Measurements from ENCODE around the gene GNAO1.

The GNAO1 gene

GRCh38 chr16:56327929-56328258 lies 136.6 kb downstream of the GNAO1 start:
- in situ Hi-C loops (cut with HindIII; ENCODE audit: low sequenced_read_pairs), result loop anchor here (5.0 kb wide), 1 partner anchor 56 kb away; no protein-coding TSS in a partner anchor

- in situ Hi-C loops (cut with HindIII; ENCODE audit: low sequenced_read_pairs), result loop anchor here (5.0 kb wide), 1 partner anchor 56 kb away; no protein-coding TSS in a partner anchor
These were observed 137.2 kb downstream of the GNAO1 start for GRCh38 chr16:56328276-56329022.

DNA sequence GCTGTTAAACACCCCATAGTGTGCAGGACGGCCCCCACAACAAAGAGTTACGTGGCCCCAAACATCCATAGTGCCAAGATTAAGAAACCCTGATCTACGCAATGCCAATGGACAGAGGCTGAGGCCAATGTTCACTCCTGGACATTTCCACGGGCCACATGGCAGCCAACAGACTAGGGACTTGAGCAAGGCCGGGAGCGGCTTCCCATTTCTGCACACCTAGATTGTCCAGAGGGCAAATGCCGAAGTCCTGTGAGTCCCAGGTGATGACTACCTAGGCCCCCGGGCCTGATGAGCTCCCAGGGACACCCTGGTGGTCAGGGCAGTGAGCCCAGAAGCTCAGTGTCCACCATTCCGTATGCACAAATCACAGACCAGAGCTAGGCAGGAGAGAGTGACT lies 138.6 kb downstream of the GNAO1 start:
- in situ Hi-C loops (cut with HindIII; ENCODE audit: low sequenced_read_pairs), result loop anchor here (5.0 kb wide), 1 partner anchor 58 kb away; no protein-coding TSS in a partner anchor

GRCh38 chr16:56330476-56330875 lies 139.2 kb downstream of the GNAO1 start:
- in situ Hi-C loops (cut with HindIII; ENCODE audit: low sequenced_read_pairs), result no loop called here

GRCh38 chr16:56331399-56331798 lies 140.1 kb downstream of the GNAO1 start:
- in situ Hi-C loops (cut with HindIII; ENCODE audit: low sequenced_read_pairs), result no loop called here

DNA sequence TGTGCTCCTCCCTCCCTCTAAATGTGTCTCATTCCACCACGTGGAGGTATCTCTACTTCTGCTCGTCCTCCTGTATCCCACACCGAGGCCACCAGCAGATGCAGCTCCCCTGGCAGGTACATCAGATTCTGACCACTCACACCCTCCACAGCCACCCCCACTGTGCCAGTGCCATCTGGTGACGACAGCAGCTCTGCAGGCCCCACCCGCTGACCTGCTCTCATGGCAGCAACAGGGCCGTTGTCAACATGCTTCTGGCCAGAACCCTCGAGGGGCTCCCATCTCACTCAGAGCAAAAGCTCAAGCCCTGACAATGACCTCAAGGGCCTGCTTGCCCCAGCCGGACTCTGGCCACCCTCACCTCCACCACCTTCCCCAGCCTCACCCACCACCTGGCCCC lies 140.6 kb downstream of the GNAO1 start:
- in situ Hi-C loops (cut with HindIII; ENCODE audit: low sequenced_read_pairs), result no loop called here

DNA sequence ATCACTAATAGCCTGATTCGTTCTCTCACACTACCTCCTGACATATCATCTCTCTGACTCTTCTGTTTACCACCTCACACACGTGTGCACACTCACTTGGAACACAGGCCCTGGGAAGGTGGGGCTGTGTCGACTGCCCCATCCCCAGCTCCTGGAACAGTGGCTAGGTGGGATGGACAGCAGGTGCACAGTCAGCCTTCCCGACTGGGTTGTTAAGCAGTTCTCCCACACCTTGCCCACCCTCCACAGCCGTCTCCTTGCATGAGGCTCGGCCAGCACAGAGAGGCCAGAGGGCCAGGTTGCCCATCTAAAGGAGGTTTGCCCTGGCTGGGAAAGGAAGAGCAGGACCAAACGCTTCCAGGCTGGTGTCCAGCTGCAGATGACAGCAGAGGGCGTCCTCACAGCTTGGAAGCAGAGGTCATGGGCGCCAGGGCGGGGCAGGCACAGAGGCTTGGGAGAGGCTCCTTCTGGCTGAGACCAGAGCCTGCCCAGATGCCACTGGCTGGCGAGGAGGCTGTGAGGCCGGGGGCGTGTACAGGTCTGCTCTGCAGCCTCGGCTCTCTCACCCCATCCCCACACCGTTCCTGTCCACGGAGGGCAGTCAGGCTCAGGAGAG lies 141.3 kb downstream of the GNAO1 start:
- in situ Hi-C loops (cut with HindIII; ENCODE audit: low sequenced_read_pairs), result no loop called here

DNA sequence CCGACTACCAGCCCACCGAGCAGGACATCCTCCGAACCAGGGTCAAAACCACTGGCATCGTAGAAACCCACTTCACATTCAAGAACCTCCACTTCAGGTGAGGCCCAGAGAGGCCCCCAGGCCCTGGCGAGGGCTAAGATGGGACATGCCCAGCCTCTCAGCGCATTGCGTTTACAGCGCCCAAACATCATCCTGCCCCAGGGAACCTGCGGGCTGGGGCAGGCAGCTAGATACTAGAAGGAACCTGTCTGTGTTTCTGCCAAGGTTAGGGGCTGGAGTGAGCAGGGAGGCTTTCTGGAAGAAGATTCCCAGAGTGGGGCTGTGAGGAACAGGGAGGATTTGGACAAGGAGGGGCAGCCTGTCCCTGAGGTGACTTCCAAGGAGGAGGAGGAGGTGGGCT lies 143.5 kb downstream of the GNAO1 start:
- in situ Hi-C loops (cut with HindIII; ENCODE audit: low sequenced_read_pairs), result no loop called here

GRCh38 chr16:56336071-56336688 lies 144.9 kb downstream of the GNAO1 start:
- in situ Hi-C loops (cut with HindIII; ENCODE audit: low sequenced_read_pairs), result no loop called here

DNA sequence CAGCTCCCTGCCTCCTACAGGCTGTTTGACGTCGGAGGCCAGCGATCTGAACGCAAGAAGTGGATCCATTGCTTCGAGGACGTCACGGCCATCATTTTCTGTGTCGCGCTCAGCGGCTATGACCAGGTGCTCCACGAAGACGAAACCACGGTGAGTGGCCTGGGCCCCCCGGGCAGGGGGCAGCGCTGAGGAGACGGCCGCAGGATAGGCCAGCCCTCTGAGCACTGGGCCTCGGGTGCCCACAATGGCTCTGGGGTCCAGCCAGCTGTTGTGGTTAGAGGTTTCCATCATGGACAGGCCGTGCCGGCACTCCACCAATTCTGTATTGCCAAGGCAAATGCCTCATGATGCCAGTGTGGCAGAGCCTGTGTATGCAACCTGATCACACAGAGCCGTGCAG lies 145.4 kb downstream of the GNAO1 start:
- in situ Hi-C loops (cut with HindIII; ENCODE audit: low sequenced_read_pairs), result no loop called here

GRCh38 chr16:56337131-56337857 lies 146.0 kb downstream of the GNAO1 start:
- in situ Hi-C loops (cut with HindIII; ENCODE audit: low sequenced_read_pairs), result no loop called here

- in situ Hi-C loops (cut with HindIII; ENCODE audit: low sequenced_read_pairs), result no loop called here
These were observed 146.6 kb downstream of the GNAO1 start for GRCh38 chr16:56337858-56338325.

DNA sequence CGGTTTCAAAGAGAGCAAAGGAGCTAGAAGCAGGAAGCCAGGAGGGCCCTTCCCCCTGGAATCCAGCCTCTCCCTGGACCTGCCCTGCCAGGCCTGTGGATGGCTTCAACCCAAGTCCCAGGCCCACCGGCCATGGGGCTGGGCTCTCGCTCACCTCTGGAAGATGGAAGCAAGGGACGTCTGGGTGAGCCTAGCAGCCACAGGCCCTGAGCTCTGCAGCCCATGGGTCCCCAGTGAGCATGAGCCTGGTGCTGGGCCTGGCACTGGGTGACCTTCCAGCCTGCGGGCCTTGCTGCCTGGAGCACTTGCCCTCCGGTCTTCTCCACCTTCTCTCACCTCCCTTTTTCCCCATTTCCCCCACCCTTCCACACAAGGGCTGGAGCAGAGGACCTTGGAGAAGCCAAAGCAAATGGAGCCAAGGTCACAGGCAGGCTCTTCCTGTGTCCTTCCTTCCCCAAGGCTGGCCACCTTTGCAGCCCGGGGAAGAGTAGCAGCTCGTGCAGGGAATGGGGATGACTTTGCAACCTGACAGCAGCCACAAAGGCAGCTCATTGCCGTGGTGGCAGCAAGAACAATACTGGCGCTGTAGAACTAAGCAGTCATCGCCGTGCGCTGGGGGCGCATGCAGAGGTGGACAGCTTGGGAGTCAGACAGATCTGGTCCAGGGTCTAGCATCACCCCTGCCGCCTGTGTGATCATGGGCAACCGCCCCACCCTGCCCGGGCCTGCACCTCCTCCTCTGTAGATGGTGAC lies 147.5 kb downstream of the GNAO1 start:
- in situ Hi-C loops (cut with HindIII; ENCODE audit: low sequenced_read_pairs), result no loop called here

- in situ Hi-C loops (cut with HindIII; ENCODE audit: low sequenced_read_pairs), result loop anchor here (5.0 kb wide), 1 partner anchor 38 kb away; no protein-coding TSS in a partner anchor
These were observed 148.3 kb downstream of the GNAO1 start for GRCh38 chr16:56339431-56340195.

DNA sequence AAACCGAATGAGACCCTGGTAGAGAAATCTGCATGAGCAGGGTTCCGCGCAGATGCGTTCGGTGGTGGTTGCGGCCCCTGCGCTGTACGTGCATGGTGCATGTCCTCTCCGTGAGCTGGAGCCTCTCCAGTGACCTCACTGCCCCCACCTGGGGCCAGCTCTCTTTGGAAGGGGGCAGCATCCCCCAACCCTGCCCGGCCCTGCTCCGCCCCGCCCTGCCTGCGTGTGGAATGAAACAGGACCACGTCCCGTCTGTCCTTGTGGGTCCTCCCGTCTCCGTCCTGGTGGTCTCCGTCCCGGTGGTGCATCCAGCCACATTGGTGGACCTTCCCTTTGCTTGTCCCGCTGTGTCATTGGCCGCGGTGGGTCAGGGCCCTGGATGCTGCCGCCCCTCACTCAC lies 149.1 kb downstream of the GNAO1 start:
- in situ Hi-C loops (cut with HindIII; ENCODE audit: low sequenced_read_pairs), result loop anchor here (5.0 kb wide), 1 partner anchor 37 kb away; no protein-coding TSS in a partner anchor

DNA sequence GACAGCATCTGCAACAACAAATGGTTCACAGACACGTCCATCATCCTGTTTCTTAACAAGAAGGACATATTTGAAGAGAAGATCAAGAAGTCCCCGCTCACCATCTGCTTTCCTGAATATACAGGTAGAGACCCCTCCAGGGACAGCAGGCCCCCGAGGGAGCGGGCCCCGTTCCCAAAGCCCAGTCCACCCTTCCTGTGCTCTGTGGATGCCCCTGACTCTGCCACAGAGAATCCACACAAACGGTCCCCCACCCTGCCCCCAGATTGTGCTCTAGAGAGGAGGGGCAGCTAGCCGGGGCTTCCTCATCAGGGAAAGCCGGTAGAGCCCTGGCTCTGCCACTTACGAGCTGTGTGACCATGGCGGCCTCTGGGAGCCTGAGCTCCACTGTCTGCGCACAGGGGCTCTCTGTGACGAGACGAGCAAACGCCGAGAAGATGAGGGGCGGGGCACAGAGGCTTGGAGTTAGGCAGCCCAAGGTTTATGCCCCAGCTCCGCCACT lies 149.6 kb downstream of the GNAO1 start:
- in situ Hi-C loops (cut with HindIII; ENCODE audit: low sequenced_read_pairs), result loop anchor here (5.0 kb wide), 1 partner anchor 36 kb away; no protein-coding TSS in a partner anchor

DNA sequence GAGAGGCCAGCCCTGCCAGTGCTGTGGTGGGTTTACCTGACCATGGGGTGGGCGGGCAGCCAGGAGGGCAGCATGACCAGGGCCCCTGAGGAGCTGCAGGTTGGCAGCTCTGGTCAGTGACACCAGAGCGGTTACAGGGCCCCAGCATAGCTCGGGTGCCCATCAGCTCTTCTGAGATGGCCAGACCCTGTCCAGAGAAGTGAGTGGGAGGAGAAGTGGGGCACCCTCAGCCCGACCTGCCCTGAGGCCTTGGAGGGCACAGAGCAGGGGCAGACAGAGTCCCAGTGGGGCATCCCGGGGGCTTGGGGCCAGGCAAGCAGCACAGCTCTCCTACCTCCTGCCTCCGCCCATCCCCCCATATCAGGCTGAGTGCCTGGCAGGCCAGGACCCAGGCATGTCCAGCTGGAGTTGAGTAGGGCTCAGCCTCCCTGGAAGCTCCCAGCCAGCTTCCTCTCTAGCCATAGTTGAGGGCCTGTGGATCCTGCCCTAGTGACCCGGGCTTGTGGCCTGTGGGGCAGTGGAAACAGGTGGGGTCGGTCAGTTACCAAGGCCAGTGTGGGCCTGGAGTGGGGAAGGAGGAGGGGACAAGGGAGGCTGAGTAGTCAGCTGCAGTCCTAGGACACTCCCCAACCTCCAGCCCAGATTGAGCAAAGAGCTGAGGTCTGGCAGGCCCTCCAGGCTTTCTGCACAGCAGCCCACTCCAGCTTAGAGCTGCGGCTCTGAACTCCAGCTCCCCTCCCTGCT lies 150.5 kb downstream of the GNAO1 start:
- in situ Hi-C loops (cut with HindIII; ENCODE audit: low sequenced_read_pairs), result loop anchor here (5.0 kb wide), 1 partner anchor 35 kb away; no protein-coding TSS in a partner anchor

GRCh38 chr16:56343661-56344517 lies 152.6 kb downstream of the GNAO1 start:
- in situ Hi-C loops (cut with HindIII; ENCODE audit: low sequenced_read_pairs), result loop anchor here (5.0 kb wide), 1 partner anchor 33 kb away; no protein-coding TSS in a partner anchor

All from endothelial cell of hepatic sinusoid (primary cell).